Left lung (tissue), 10 donors: ENCODE data around the gene PARP6. TPM values are rescaled to one million over a fixed set of nuclear protein-coding genes. Genes with fewer than 3 reads are reported as not detected.

Experiments
- ATAC-seq: fragments of 200-7000 bp; cut with Tn5 transposase; one replicate; pipeline ENCODE4 v1.9.1; 2020; ENCODE audit warnings: moderate library complexity
- DNase-seq, 4 donors: peaks; one replicate each; pipeline ENCODE4 v3.0.0-alpha.2; 2013 to 2020
- H3K27ac ChIP-seq, 2 donors: fragments of 200-600 bp; sonication (generic) in 1 of 2; one replicate each; pipeline versions ENCODE4 v1.5.0 to v1.8.0; 2020 to 2021
- H3K27me3 ChIP-seq, 2 donors: fragments of 200-600 bp; sonication (generic) in 1 of 2; one replicate each; pipeline versions ENCODE4 v1.5.0 to v1.8.0; 2020 to 2021
- H3K36me3 ChIP-seq, 2 donors: fragments of 200-600 bp; sonication (generic) in 1 of 2; one replicate each; pipeline versions ENCODE4 v1.5.0 to v1.8.0; 2020 to 2021
- H3K4me1 ChIP-seq, 2 donors: fragments of 200-600 bp; one replicate each; pipeline ENCODE4 v1.8.0; 2021
- H3K4me3 ChIP-seq, 2 donors: fragments of 200-600 bp; sonication (generic) in 1 of 2; one replicate each; pipeline versions ENCODE4 v1.5.0 to v1.8.0; 2020 to 2021; ENCODE audit warnings: mild to moderate bottlenecking in 1 of 2
- H3K9me3 ChIP-seq, 2 donors: fragments of 200-600 bp; sonication (generic) in 1 of 2; one replicate each; pipeline versions ENCODE4 v1.5.0 to v1.8.0; 2020 to 2021
- CTCF ChIP-seq, 2 donors: fragments of 200-600 bp; sonication (generic) in 1 of 2; IDR thresholded peaks; one replicate each; pipeline versions ENCODE4 v1.5.0 to v1.8.0; 2021; ENCODE audit warnings: antibody characterized with exemption in 2 of 2
- intact Hi-C, 2 donors: fragments of 100-400 bp; cut with DNase I; formaldehyde crosslinking; loops; one replicate each; pipeline versions ENCODE4 v1.11.2 to v1.14.2; 2022
- polyA plus RNA-seq, 6 donors: library from polyadenylated mRNA; unstranded; fragments of 120-200 nt; gene quantifications; one replicate each; pipeline ENCODE4 v1.2.1, GENCODE V29; 2013; ENCODE audit not compliant: insufficient read length in 6 of 6
- total RNA-seq, 2 donors: library from RNA; stranded (reverse); fragmentation: NEBNext Ultra II Directional; extraction: Animal tissue kit (Norgen Biotek cat#: 25700); gene quantifications; one replicate each; pipeline ENCODE4 v1.2.1, GENCODE V29; 2021
- donor health status: DM: no; HTN: yes; CAD: no.
- donor health status: DM: no; HTN: no; CAD: no.

Gene PARP6
- total and polyA plus RNA-seq, 8 donors: 60.5 to 147 (median 121) TPM

- intact Hi-C loops: no loop called here
- peak; percentile 92 to 99 (median 96) for DNase-seq
- no peak for TF ChIP-seq CTCF (IDR thresholded peaks at IDR 0.05)
- Histone ChIP-seq H3K9me3 (no peaks in the 10 kb centered on the region), H3K27ac (peak within 1 kb of the TSS; percentile 98 to 99), H3K4me1 (peaks cover 31 to 56% of the 10 kb centered on the region in 2 donors), H3K27me3 (no peaks in the 10 kb centered on the region), H3K4me3 (peak within 1 kb of the TSS; percentile 92 to 99), H3K36me3 (no peaks in the 10 kb centered on the region)
- peak; percentile 86 for ATAC-seq
Measured at GRCh38 chr15:72231066-72231832, 41.1 kb downstream of the PARP6 start, which contains the start of gene PKM. Gene PKM, minus strand, starts transcription at chr15:72231190. Its CDS starts 12,093 bp downstream, at chr15:72219097.

- intact Hi-C loops: no loop called here
- ATAC-seq: peak; percentile 70
Measured at GRCh38 chr15:72230197-72231065, 41.9 kb downstream of the PARP6 start.

GRCh38 chr15:72229947-72230196 is 42.5 kb downstream of the PARP6 start:
- peak overlapping the region; percentile 92 to 99 for H3K4me3 ChIP-seq
- intact Hi-C loops: no loop called here

More at GRCh38 chr15:72230197-72231065, 41.9 kb downstream of the PARP6 start:
- no peaks in the 10 kb centered on the region for H3K27me3 ChIP-seq
- DNase-seq: peak; percentile 94 to 98 (median 97)
- H3K4me1 ChIP-seq: peaks cover 37 to 63% of the 10 kb centered on the region in 2 donors
- peak overlapping the region; percentile 92 to 99 for H3K4me3 ChIP-seq
- TF ChIP-seq CTCF (IDR thresholded peaks at IDR 0.05): no peak
- no peaks in the 10 kb centered on the region for H3K36me3 ChIP-seq
- H3K9me3 ChIP-seq: no peaks in the 10 kb centered on the region
- H3K27ac ChIP-seq: peak overlapping the region; percentile 98 to 99

GRCh38 chr15:72229076-72229946 is 43.0 kb downstream of the PARP6 start:
- Histone ChIP-seq H3K27ac (peak overlapping the region; percentile 98 to 99), H3K4me1 (peaks cover 37 to 72% of the 10 kb centered on the region in 2 donors), H3K4me3 (peak overlapping the region; percentile 92 to 99), H3K9me3 (no peaks in the 10 kb centered on the region), H3K27me3 (no peaks in the 10 kb centered on the region), H3K36me3 (peaks cover 0 to 5% of the 10 kb centered on the region in 2 donors)
- ATAC-seq: no peak
- no peak for TF ChIP-seq CTCF (IDR thresholded peaks at IDR 0.05)
- intact Hi-C loops: no loop called here
- peak in 1 of 4 donors; percentile 24 for DNase-seq

More at GRCh38 chr15:72229947-72230196, 42.5 kb downstream of the PARP6 start:
- Histone ChIP-seq H3K9me3 (no peaks in the 10 kb centered on the region), H3K36me3 (no peaks in the 10 kb centered on the region), H3K27ac (peak overlapping the region; percentile 98 to 99), H3K4me1 (peaks cover 37 to 67% of the 10 kb centered on the region in 2 donors), H3K27me3 (no peaks in the 10 kb centered on the region)
- ATAC-seq (no peak), DNase-seq (no peak)
- TF ChIP-seq CTCF (IDR thresholded peaks at IDR 0.05): no peak
